Chondrocyte (in vitro differentiated cells): Measurements from ENCODE around the gene FGF19. TPM values are rescaled to one million over a fixed set of nuclear protein-coding genes. Genes with fewer than 3 reads are reported as not detected.

Source experiments
- DNase-seq: peaks from one replicate; pipeline ENCODE4 v3.0.0; 2021; ENCODE audit warnings: mixed read lengths, low spot score
- H3K27ac Mint-ChIP-seq: one replicate; pipeline ENCODE4 v1.8.0; 2021; ENCODE audit warnings: mild to moderate bottlenecking, moderate library complexity, mixed read lengths; ENCODE audit not compliant: unreplicated experiment
- H3K27me3 Mint-ChIP-seq: 2 replicates; pipeline ENCODE4 v1.8.0; 2021; ENCODE audit warnings: low read depth, mixed read lengths
- H3K36me3 Mint-ChIP-seq: 2 replicates; pipeline ENCODE4 v1.8.0; 2021; ENCODE audit warnings: low read depth, mixed read lengths
- H3K4me1 Mint-ChIP-seq: 2 replicates; pipeline ENCODE4 v1.8.0; 2021; ENCODE audit warnings: low read depth, mild to moderate bottlenecking, mixed read lengths
- H3K4me3 Mint-ChIP-seq: one replicate; pipeline ENCODE4 v1.8.0; 2021; ENCODE audit warnings: mild to moderate bottlenecking, moderate library complexity, mixed read lengths; ENCODE audit not compliant: unreplicated experiment
- H3K9me3 Mint-ChIP-seq: 2 replicates; pipeline ENCODE4 v1.8.0; 2021; ENCODE audit warnings: low read depth, mixed read lengths
- CTCF ChIP-seq: fragments of 200-600 bp; sonication (generic); IDR thresholded peaks from 2 replicates; pipeline ENCODE4 v1.5.0; 2021; ENCODE audit warnings: antibody characterized with exemption, mild to moderate bottlenecking, moderate library complexity
- total RNA-seq: library from RNA; stranded (reverse); gene quantifications from 3 replicates; pipeline ENCODE4 v1.2.1, GENCODE V29; 2021

Gene FGF19
- total RNA-seq, 1 donor from 2014 or later: not detected

- DNase-seq: no peak
- Mint-ChIP-seq H3K4me1 (peaks cover 20% of the 10 kb centered on the region), H3K27ac (no peak overlapping the region), H3K9me3 (no peaks in the 10 kb centered on the region), H3K36me3 (no peaks in the 10 kb centered on the region), H3K27me3 (peaks cover 27% of the 10 kb centered on the region), H3K4me3 (no peak overlapping the region)
- TF ChIP-seq CTCF: no peak
Observed at GRCh38 chr11:69702239-69702691, 1.6 kb downstream of the FGF19 start.

DNA sequence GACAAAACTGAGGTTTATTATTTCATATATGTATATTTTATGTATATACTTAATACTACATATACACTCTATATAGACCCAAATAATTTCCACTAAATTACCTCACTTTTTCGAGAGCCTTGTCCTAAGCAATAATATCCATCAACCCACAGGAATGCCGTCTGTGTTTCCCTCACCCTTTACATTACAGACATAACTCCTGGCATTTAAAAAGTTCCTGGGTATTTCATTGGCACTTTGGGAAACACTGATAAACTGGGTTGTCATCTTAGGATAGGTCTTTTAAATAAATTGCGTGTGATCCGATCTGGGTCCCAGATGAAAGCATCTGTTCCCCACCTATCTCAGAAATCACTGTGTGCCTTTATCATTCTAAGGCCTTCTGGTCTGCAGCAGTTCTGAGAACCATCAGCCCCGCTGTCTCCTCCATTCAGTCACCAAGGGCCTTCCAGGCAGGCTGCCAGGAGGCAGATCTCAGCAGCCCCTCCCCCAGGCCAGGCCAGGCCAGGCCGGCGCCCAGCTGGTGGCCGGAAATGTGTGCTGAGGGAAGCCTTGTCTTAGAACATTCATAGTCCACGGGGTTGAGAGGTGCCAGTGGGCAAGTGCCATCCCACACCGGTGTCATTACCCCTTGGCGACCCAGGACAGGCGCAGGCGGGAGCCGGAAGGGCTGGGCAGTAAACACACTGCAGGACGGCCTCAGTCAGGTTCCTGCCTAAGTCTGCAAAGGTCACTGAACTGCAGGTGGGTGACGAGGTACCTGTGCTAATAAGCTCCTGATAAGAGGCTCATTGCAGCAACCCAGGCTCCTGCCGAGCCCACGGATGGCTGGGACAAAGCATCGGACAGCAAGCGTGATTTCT, 3.3 kb downstream of the FGF19 start:
- Mint-ChIP-seq H3K4me1 (peaks cover 20% of the 10 kb centered on the region), H3K9me3 (no peaks in the 10 kb centered on the region), H3K27ac (peak overlapping the region; percentile 41), H3K36me3 (no peaks in the 10 kb centered on the region), H3K27me3 (peaks cover 18% of the 10 kb centered on the region), H3K4me3 (no peak overlapping the region)
- no peak for DNase-seq
- TF ChIP-seq CTCF: no peak

GRCh38 chr11:69699213-69699612, 4.6 kb downstream of the FGF19 start:
- Mint-ChIP-seq H3K4me3 (no peak overlapping the region), H3K9me3 (no peaks in the 10 kb centered on the region), H3K27me3 (peaks cover 13% of the 10 kb centered on the region), H3K36me3 (no peaks in the 10 kb centered on the region), H3K4me1 (peaks cover 18% of the 10 kb centered on the region), H3K27ac (no peak overlapping the region)
- DNase-seq: no peak
- no peak for TF ChIP-seq CTCF

- Mint-ChIP-seq H3K9me3 (no peaks in the 10 kb centered on the region), H3K4me1 (peaks cover 18% of the 10 kb centered on the region), H3K27me3 (peaks cover 13% of the 10 kb centered on the region), H3K4me3 (no peak overlapping the region), H3K36me3 (no peaks in the 10 kb centered on the region), H3K27ac (no peak overlapping the region)
- DNase-seq: no peak
- no peak for TF ChIP-seq CTCF
Observed at GRCh38 chr11:69698362-69698761, 5.5 kb downstream of the FGF19 start.

- H3K4me3 Mint-ChIP-seq: no peak overlapping the region
- H3K9me3 Mint-ChIP-seq: no peaks in the 10 kb centered on the region
- H3K27ac Mint-ChIP-seq: no peak overlapping the region
- TF ChIP-seq CTCF: no peak
- H3K27me3 Mint-ChIP-seq: peaks cover 10% of the 10 kb centered on the region
- H3K36me3 Mint-ChIP-seq: no peaks in the 10 kb centered on the region
- peaks cover 15% of the 10 kb centered on the region for H3K4me1 Mint-ChIP-seq
- no peak for DNase-seq
Observed at GRCh38 chr11:69697861-69698260, 6.0 kb downstream of the FGF19 start.
